Activated B cell treated with CpG ODN at 0.5 μM for 24 hours (primary cell): ENCODE measurements around the gene MDM4. TPM values are rescaled to one million over a fixed set of nuclear protein-coding genes. Genes with fewer than 3 reads are reported as not detected.
"Not testable (repeated sequence)": the region's sequence is repeated elsewhere in the genome, so short reads cannot be mapped to it uniquely, and the experiment has no call there.

ENCODE experiments used
- ATAC-seq: fragments of 200-7000 bp; cut with Tn5 transposase; one replicate; pipeline ENCODE4 v1.10.0; 2021; ENCODE audit warnings: low read depth, mild to moderate bottlenecking, moderate library complexity
- CTCF ChIA-PET: fragments of 350-600 bp; sonication (Branson Sonifier 250); formaldehyde crosslinking; loops from one replicate; lab custom pipeline; 2021; ENCODE audit warnings: antibody characterized with exemption; lab: Charles Lee
- POLR2A ChIA-PET: fragments of 350-600 bp; sonication (Branson Sonifier 250); formaldehyde crosslinking; loops from one replicate; lab custom pipeline; 2021; ENCODE audit warnings: antibody characterized with exemption; lab: Charles Lee
- DNase-seq: peaks from one replicate; pipeline ENCODE4 v3.0.0; 2022
- H3K27ac Mint-ChIP-seq: one replicate; pipeline ENCODE4 v1.8.0; 2020; ENCODE audit warnings: mixed read lengths
- H3K27me3 Mint-ChIP-seq: one replicate; pipeline ENCODE4 v1.8.0; 2021; ENCODE audit warnings: mixed read lengths
- H3K36me3 Mint-ChIP-seq: one replicate; pipeline ENCODE4 v1.8.0; 2021; ENCODE audit warnings: low read depth, mixed read lengths
- H3K4me1 Mint-ChIP-seq: one replicate; pipeline ENCODE4 v1.8.0; 2021; ENCODE audit warnings: mixed read lengths
- H3K4me3 Mint-ChIP-seq: one replicate; pipeline ENCODE4 v1.8.0; 2020; ENCODE audit warnings: mild to moderate bottlenecking, mixed read lengths
- H3K9me3 Mint-ChIP-seq: one replicate; pipeline ENCODE4 v1.8.0; 2020; ENCODE audit warnings: mixed read lengths
- intact Hi-C: fragments of 100-400 bp; cut with micrococcal nuclease; formaldehyde crosslinking; loops from one replicate; pipeline ENCODE4 v1.15.1; 2024
- total RNA-seq: library from RNA; stranded (reverse); gene quantifications from 2 replicates; pipeline ENCODE4 v1.2.3, GENCODE V29; 2022
- TF ChIP-seq, protein P1 (sequence below): fragments of 200-600 bp; IDR thresholded peaks from one replicate; pipeline ENCODE4 v1.8.0; 2022; ENCODE audit warnings: antibody characterized with exemption, mild to moderate bottlenecking

Gene MDM4
- total RNA-seq, 1 donor from 2014 or later, result 264 TPM

DNA sequence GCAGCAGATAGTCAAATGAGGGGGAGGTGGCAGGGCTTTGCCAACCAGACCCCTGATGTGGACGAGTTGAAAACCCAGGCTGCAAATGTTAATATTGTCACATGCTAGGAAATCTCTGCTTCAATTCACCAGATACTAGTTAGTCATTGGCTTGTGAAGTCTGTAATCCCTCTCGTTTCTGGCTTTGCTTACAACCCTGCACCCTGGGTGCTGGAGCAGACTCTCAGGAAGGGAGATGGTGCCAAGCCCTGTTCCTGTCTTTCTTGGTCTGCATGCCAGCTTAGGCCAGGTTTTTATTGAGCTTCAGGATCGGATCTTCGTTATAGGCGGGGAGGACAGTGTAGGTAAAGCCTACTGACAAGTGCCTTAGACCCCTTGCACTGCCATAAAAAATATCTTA is 53.3 kb downstream of the MDM4 start:
- ChIA-PET CTCF (interaction anchor here (1.5 to 1.6 kb wide), 2 partner anchors 194 to 237 kb away, joined by 4 to 6 read pairs; no protein-coding TSS in a partner anchor), POLR2A (interaction anchor here (0.6 kb wide), 2 partner anchors 19 to 74 kb away, joined by 3 to 5 read pairs; no protein-coding TSS in a partner anchor)
- DNase-seq, result no peak
- Mint-ChIP-seq H3K9me3 (no peaks in the 10 kb centered on the region), H3K27me3 (no peaks in the 10 kb centered on the region), H3K27ac (no peak overlapping the region), H3K4me3 (no peak overlapping the region), H3K36me3 (peaks cover 87% of the 10 kb centered on the region), H3K4me1 (peaks cover 18% of the 10 kb centered on the region)
- no peak for ATAC-seq
- intact Hi-C loops, result loop anchor here (2.0 kb wide), 1 partner anchor 13 kb away; no protein-coding TSS in a partner anchor
- TF ChIP-seq, protein P1, sequence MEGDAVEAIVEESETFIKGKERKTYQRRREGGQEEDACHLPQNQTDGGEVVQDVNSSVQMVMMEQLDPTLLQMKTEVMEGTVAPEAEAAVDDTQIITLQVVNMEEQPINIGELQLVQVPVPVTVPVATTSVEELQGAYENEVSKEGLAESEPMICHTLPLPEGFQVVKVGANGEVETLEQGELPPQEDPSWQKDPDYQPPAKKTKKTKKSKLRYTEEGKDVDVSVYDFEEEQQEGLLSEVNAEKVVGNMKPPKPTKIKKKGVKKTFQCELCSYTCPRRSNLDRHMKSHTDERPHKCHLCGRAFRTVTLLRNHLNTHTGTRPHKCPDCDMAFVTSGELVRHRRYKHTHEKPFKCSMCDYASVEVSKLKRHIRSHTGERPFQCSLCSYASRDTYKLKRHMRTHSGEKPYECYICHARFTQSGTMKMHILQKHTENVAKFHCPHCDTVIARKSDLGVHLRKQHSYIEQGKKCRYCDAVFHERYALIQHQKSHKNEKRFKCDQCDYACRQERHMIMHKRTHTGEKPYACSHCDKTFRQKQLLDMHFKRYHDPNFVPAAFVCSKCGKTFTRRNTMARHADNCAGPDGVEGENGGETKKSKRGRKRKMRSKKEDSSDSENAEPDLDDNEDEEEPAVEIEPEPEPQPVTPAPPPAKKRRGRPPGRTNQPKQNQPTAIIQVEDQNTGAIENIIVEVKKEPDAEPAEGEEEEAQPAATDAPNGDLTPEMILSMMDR, result no peak

DNA sequence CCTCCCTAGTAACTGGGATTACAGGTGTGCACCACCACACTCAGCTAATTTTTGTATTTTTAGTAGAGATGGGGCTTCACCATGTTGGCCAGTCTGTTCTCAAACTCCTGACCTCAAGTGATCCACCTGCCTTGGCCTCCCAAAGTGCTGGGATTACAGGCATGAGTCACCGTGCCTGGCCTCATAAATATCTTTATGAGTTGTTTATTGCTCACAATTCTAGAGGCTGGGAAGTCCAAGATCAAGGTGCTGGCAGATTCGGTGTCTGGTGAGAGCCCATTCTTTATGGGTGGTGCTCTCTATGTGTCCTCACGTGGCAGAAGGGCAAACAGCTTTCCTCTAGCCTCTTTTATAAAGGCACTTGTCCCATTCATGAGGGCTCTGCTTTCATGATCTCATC is 53.8 kb downstream of the MDM4 start:
- Mint-ChIP-seq H3K4me1 (peaks cover 13% of the 10 kb centered on the region), H3K36me3 (peaks cover 90% of the 10 kb centered on the region)
- H3K27me3 Mint-ChIP-seq, POLR2A ChIA-PET, H3K4me3 Mint-ChIP-seq, ATAC-seq, H3K9me3 Mint-ChIP-seq, H3K27ac Mint-ChIP-seq, intact Hi-C loops, DNase-seq: not testable (repeated sequence)
- CTCF ChIA-PET, result interaction anchor here (1.5 kb wide), 1 partner anchor 237 kb away, joined by 4 read pairs; no protein-coding TSS in a partner anchor

GRCh38 chr1:204571128-204571527 is 54.9 kb downstream of the MDM4 start:
- no peaks in the 10 kb centered on the region for H3K9me3 Mint-ChIP-seq
- intact Hi-C loops, result no loop called here
- DNase-seq (no peak), ATAC-seq (no peak)
- H3K4me3 Mint-ChIP-seq, result no peak overlapping the region
- H3K27ac Mint-ChIP-seq, result no peak overlapping the region
- ChIA-PET POLR2A (no interaction called here), CTCF (interaction anchor here (1.5 kb wide), 1 partner anchor 236 kb away, joined by 4 read pairs; no protein-coding TSS in a partner anchor)
- TF ChIP-seq, protein P1, result no peak
- H3K4me1 Mint-ChIP-seq, result peaks cover 2% of the 10 kb centered on the region
- no peaks in the 10 kb centered on the region for H3K27me3 Mint-ChIP-seq
- peaks cover 86% of the 10 kb centered on the region for H3K36me3 Mint-ChIP-seq

GRCh38 chr1:204571631-204572030 is 55.4 kb downstream of the MDM4 start:
- ChIA-PET POLR2A (no interaction called here), CTCF (interaction anchor here (1.7 kb wide), 1 partner anchor 235 kb away, joined by 4 read pairs; no protein-coding TSS in a partner anchor)
- H3K36me3 Mint-ChIP-seq, result peaks cover 82% of the 10 kb centered on the region
- intact Hi-C loops, result no loop called here
- H3K9me3 Mint-ChIP-seq, result no peaks in the 10 kb centered on the region
- DNase-seq, result no peak
- no peaks in the 10 kb centered on the region for H3K27me3 Mint-ChIP-seq
- no peak for ATAC-seq
- H3K4me1 Mint-ChIP-seq, result no peaks in the 10 kb centered on the region
- TF ChIP-seq, protein P1, result no peak
- no peak overlapping the region for H3K4me3 Mint-ChIP-seq
- H3K27ac Mint-ChIP-seq, result no peak overlapping the region

DNA sequence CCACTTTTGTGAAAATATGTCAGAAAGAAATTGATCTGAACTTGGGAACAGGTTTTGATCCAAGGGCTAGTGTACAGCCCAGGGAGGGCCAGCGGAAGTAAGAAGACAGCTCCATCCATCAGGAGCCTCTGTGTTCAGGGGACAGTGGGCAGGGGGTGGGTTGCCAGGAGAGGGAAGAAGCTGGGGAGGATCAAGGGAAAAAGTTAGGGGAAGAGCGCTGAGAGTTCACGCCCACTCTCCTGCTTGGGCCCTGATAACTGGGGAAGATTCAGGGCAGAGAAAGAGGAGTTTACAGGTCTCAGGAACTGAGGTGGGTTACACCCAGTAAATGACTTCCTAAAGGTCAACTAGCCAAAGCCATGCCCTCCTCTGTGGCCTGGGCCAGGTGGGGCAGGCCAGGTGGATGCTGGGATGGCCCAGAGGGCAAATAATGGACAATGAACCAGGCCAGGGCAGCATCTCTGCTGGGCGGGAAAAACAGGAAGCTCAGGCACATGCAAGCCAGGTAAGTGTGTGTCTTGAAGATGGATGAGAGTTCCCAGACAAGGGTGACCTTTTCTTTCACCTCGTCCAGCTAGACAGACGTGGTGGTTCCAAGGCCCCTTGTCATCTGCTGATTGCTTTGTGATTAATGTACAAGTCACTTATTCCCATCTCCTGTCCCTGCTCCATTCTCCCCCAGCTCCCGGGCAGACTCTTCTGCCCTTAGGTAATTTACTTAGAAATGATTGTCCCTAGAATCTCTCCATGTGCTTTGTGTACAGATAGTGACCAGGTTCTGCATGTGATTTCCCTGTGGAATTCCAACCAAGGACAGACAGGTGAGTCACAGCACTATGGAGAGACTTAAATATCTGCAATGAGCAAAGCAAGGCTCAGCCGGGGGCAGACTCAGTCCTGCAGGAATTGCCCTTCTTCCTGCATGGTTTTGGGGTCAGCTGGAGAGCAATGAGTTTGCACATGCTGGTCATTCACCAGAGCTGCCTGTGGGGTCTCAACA is 57.0 kb downstream of the MDM4 start:
- no peaks in the 10 kb centered on the region for H3K27me3 Mint-ChIP-seq
- H3K9me3 Mint-ChIP-seq, result no peaks in the 10 kb centered on the region
- TF ChIP-seq, protein P1, result no peak
- peaks cover 7% of the 10 kb centered on the region for H3K4me1 Mint-ChIP-seq
- CTCF ChIA-PET, result interaction anchor here (1.3 to 1.7 kb wide), 2 partner anchors 7 to 234 kb away, joined by 4 to 8 read pairs; no protein-coding TSS in a partner anchor
- DNase-seq, result no peak
- POLR2A ChIA-PET, result interaction anchor here (0.9 kb wide), 1 partner anchor 7 kb away, joined by 3 read pairs; no protein-coding TSS in a partner anchor
- no peak for ATAC-seq
- H3K36me3 Mint-ChIP-seq, result peaks cover 66% of the 10 kb centered on the region
- H3K27ac Mint-ChIP-seq, result no peak overlapping the region
- intact Hi-C loops, result no loop called here
- no peak overlapping the region for H3K4me3 Mint-ChIP-seq
